GM21367 (cell line): ENCODE measurements around the gene OR4M1.
"Not testable (repeated sequence)": the region's sequence is repeated elsewhere in the genome, so short reads cannot be mapped to it uniquely, and the experiment has no call there.

ENCODE experiments used
- ATAC-seq: cut with Tn5 transposase; IDR thresholded peaks from one replicate; pipeline ENCODE4 v1.9.1; 2021; ENCODE audit not compliant: unreplicated experiment

OR4M1 gene

GRCh38 chr14:19773204-19773603, at the start of gene OR4M1:
Gene OR4M1, plus strand, starts transcription at chr14:19773504. Its CDS starts 6,819 bp downstream, at chr14:19780323.
- not testable (repeated sequence) for ATAC-seq

GRCh38 chr14:19729359-19729758, 43.9 kb upstream of the OR4M1 start:
- no peak for ATAC-seq

- no peak for ATAC-seq
Measured at GRCh38 chr14:19729763-19730162, 43.5 kb upstream of the OR4M1 start.

- ATAC-seq: not testable (repeated sequence)
Measured at GRCh38 chr14:19733893-19734292, 39.4 kb upstream of the OR4M1 start.

GRCh38 chr14:19743256-19743655, 30.0 kb upstream of the OR4M1 start, which contains the start of gene OR4Q3:
Gene OR4Q3, plus strand, starts transcription at chr14:19743571.
- no peak for ATAC-seq

GRCh38 chr14:19752316-19752715, 21.0 kb upstream of the OR4M1 start:
- not testable (repeated sequence) for ATAC-seq

GRCh38 chr14:19754172-19754571, 19.1 kb upstream of the OR4M1 start:
- ATAC-seq: no peak

GRCh38 chr14:19771491-19771890, 1.8 kb upstream of the OR4M1 start:
- peak; percentile 10 for ATAC-seq

- ATAC-seq: peak; percentile 42
Measured at GRCh38 chr14:19771895-19772430, 1.3 kb upstream of the OR4M1 start.

GRCh38 chr14:19772454-19772853, 850 bp upstream of the OR4M1 start:
- peak; percentile 71 for ATAC-seq

- ATAC-seq: no peak
Measured at GRCh38 chr14:19775587-19775986, 2.3 kb downstream of the OR4M1 start.

- ATAC-seq: not testable (repeated sequence)
Measured at GRCh38 chr14:19785848-19786247, 12.5 kb downstream of the OR4M1 start.

- ATAC-seq: not testable (repeated sequence)
Measured at GRCh38 chr14:19787318-19787717, 14.0 kb downstream of the OR4M1 start.

GRCh38 chr14:19788150-19788549, 14.8 kb downstream of the OR4M1 start:
- ATAC-seq: not testable (repeated sequence)

GRCh38 chr14:19796520-19797108, 23.3 kb downstream of the OR4M1 start:
- ATAC-seq: not testable (repeated sequence)

GRCh38 chr14:19799880-19800279, 26.6 kb downstream of the OR4M1 start:
- no peak for ATAC-seq

GRCh38 chr14:19800282-19801117, 27.2 kb downstream of the OR4M1 start:
- no peak for ATAC-seq

GRCh38 chr14:19801118-19801464, 27.8 kb downstream of the OR4M1 start:
- ATAC-seq: no peak

- not testable (repeated sequence) for ATAC-seq
Measured at GRCh38 chr14:19803470-19803869, 30.2 kb downstream of the OR4M1 start, which contains the start of gene OR4N2. Gene OR4N2, plus strand, starts transcription at chr14:19803770. Its CDS starts 23,679 bp downstream, at chr14:19827449.

GRCh38 chr14:19813171-19813920, 40.0 kb downstream of the OR4M1 start:
- ATAC-seq: not testable (repeated sequence)

- ATAC-seq: not testable (repeated sequence)
Measured at GRCh38 chr14:19819879-19820278, 46.6 kb downstream of the OR4M1 start.
